ENCODE measurements around the gene PRDX3. TPM values are rescaled to one million over a fixed set of nuclear protein-coding genes. Genes with fewer than 3 reads are reported as not detected.
"Not testable (repeated sequence)": the region's sequence is repeated elsewhere in the genome, so short reads cannot be mapped to it uniquely, and the experiment has no call there.

Gene PRDX3
- total RNA-seq, 1 donor from 2014 or later, result 83.2 TPM

- Histone ChIP-seq H3K4me1 (no peaks in the 10 kb centered on the region), H3K27ac (no peak overlapping the region), H3K36me3 (peaks cover 0 to 34% of the 10 kb centered on the region in 2 donors), H3K27me3 (no peaks in the 10 kb centered on the region), H3K9me3 (no peaks in the 10 kb centered on the region), H3K4me3 (no peak overlapping the region)
- intact Hi-C loops (cut with DNase I), result no loop called here
- DNase-seq (ENCODE audit: extremely low spot score in 2 of 2), result no peak
- TF ChIP-seq POLR2A (IDR thresholded peaks at IDR 0.05) (no peak), POLR2AphosphoS5 (IDR thresholded peaks at IDR 0.05; ENCODE audit: insufficient read depth in 1 of 2, low read depth in 1 of 2) (no peak), CTCF (IDR thresholded peaks at IDR 0.05) (no peak)
Measured at GRCh38 chr10:119143657-119144056, 35.0 kb downstream of the PRDX3 start.

- DNase-seq (ENCODE audit: extremely low spot score in 2 of 2), result no peak
- no peaks in the 10 kb centered on the region for H3K27me3 ChIP-seq
- intact Hi-C loops (cut with DNase I), result no loop called here
- H3K36me3 ChIP-seq, result peaks cover 0 to 21% of the 10 kb centered on the region in 2 donors
- no peaks in the 10 kb centered on the region for H3K4me1 ChIP-seq
- no peak for TF ChIP-seq POLR2AphosphoS5 (IDR thresholded peaks at IDR 0.05; ENCODE audit: insufficient read depth in 1 of 2, low read depth in 1 of 2)
- TF ChIP-seq POLR2A (IDR thresholded peaks at IDR 0.05), result no peak
- no peak for TF ChIP-seq CTCF (IDR thresholded peaks at IDR 0.05)
- H3K9me3 ChIP-seq, result no peaks in the 10 kb centered on the region
- H3K27ac ChIP-seq, result no peak overlapping the region
- no peak overlapping the region for H3K4me3 ChIP-seq
Measured at GRCh38 chr10:119140603-119141245, 37.9 kb downstream of the PRDX3 start.

- no peaks in the 10 kb centered on the region for H3K9me3 ChIP-seq
- H3K4me3 ChIP-seq, result no peak overlapping the region
- no peak for DNase-seq (ENCODE audit: extremely low spot score in 2 of 2)
- no peaks in the 10 kb centered on the region for H3K4me1 ChIP-seq
- H3K27ac ChIP-seq, result no peak overlapping the region
- peaks cover 0 to 17% of the 10 kb centered on the region in 2 donors for H3K36me3 ChIP-seq
- intact Hi-C loops (cut with DNase I), result no loop called here
- no peak for TF ChIP-seq POLR2A (IDR thresholded peaks at IDR 0.05)
- no peak for TF ChIP-seq POLR2AphosphoS5 (IDR thresholded peaks at IDR 0.05; ENCODE audit: insufficient read depth in 1 of 2, low read depth in 1 of 2)
- TF ChIP-seq CTCF (IDR thresholded peaks at IDR 0.05), result no peak
- no peaks in the 10 kb centered on the region for H3K27me3 ChIP-seq
Measured at GRCh38 chr10:119139464-119140067, 39.0 kb downstream of the PRDX3 start.

- intact Hi-C loops (cut with DNase I), result no loop called here
- Histone ChIP-seq H3K36me3 (peaks cover 0 to 19% of the 10 kb centered on the region in 2 donors), H3K4me3 (no peak overlapping the region), H3K9me3 (no peaks in the 10 kb centered on the region), H3K27me3 (no peaks in the 10 kb centered on the region), H3K4me1 (no peaks in the 10 kb centered on the region), H3K27ac (no peak overlapping the region)
- TF ChIP-seq CTCF (IDR thresholded peaks at IDR 0.05) (no peak), POLR2A (IDR thresholded peaks at IDR 0.05) (no peak), POLR2AphosphoS5 (IDR thresholded peaks at IDR 0.05; ENCODE audit: insufficient read depth in 1 of 2, low read depth in 1 of 2) (no peak)
- no peak for DNase-seq (ENCODE audit: extremely low spot score in 2 of 2)
Measured at GRCh38 chr10:119138346-119139306, 40.0 kb downstream of the PRDX3 start.

GRCh38 chr10:119137878-119138277, 40.7 kb downstream of the PRDX3 start:
- H3K27ac ChIP-seq; H3K9me3 ChIP-seq; intact Hi-C loops (cut with DNase I); DNase-seq (ENCODE audit: extremely low spot score in 2 of 2); H3K4me3 ChIP-seq; H3K27me3 ChIP-seq; H3K4me1 ChIP-seq: not testable (repeated sequence)
- peaks cover 0 to 23% of the 10 kb centered on the region in 2 donors for H3K36me3 ChIP-seq
